ENCODE measurements around the gene MYH9. TPM values are rescaled to one million over a fixed set of nuclear protein-coding genes. Genes with fewer than 3 reads are reported as not detected.

The MYH9 gene
- polyA plus RNA-seq, 1 of the 3 experiments (the other 2 are of a cell fraction): 303 TPM

- H3K9me2 ChIP-seq: no peaks in the 10 kb centered on the region
- peaks cover 0 to 22% of the 10 kb centered on the region in 2 experiments; a peak in 2 of 4 replicates for H3K4me1 ChIP-seq (ENCODE audit: control insufficient read depth in 1 of 2, insufficient read depth in 2 of 2, low read depth in 1 of 2, low read length in 1 of 2)
- peaks cover 99% of the 10 kb centered on the region for H3K79me2 ChIP-seq (ENCODE audit: insufficient read depth)
- no peak for TF ChIP-seq NFIC (IDR thresholded peaks at IDR 0.05; ENCODE audit: borderline replicate concordance)
- TF ChIP-seq SIN3A (IDR thresholded peaks at IDR 0.05; ENCODE audit: borderline replicate concordance, low read depth, low read length): no peak
- TF ChIP-seq USF2 (IDR thresholded peaks at IDR 0.05; ENCODE audit: borderline replicate concordance, low read depth, low read length): no peak
- no peak for TF ChIP-seq TAF1 (IDR thresholded peaks at IDR 0.05; ENCODE audit: borderline replicate concordance, low read depth, low read length)
- TF ChIP-seq, protein P1, sequence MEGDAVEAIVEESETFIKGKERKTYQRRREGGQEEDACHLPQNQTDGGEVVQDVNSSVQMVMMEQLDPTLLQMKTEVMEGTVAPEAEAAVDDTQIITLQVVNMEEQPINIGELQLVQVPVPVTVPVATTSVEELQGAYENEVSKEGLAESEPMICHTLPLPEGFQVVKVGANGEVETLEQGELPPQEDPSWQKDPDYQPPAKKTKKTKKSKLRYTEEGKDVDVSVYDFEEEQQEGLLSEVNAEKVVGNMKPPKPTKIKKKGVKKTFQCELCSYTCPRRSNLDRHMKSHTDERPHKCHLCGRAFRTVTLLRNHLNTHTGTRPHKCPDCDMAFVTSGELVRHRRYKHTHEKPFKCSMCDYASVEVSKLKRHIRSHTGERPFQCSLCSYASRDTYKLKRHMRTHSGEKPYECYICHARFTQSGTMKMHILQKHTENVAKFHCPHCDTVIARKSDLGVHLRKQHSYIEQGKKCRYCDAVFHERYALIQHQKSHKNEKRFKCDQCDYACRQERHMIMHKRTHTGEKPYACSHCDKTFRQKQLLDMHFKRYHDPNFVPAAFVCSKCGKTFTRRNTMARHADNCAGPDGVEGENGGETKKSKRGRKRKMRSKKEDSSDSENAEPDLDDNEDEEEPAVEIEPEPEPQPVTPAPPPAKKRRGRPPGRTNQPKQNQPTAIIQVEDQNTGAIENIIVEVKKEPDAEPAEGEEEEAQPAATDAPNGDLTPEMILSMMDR (IDR thresholded peaks at IDR 0.05): no peak
- no peak for TF ChIP-seq POLR2AphosphoS5 (IDR thresholded peaks at IDR 0.05; ENCODE audit: low read depth, low read length)
- no peak for TF ChIP-seq REST (IDR thresholded peaks at IDR 0.05; ENCODE audit: low read depth, low read length)
- TF ChIP-seq, protein P2, sequence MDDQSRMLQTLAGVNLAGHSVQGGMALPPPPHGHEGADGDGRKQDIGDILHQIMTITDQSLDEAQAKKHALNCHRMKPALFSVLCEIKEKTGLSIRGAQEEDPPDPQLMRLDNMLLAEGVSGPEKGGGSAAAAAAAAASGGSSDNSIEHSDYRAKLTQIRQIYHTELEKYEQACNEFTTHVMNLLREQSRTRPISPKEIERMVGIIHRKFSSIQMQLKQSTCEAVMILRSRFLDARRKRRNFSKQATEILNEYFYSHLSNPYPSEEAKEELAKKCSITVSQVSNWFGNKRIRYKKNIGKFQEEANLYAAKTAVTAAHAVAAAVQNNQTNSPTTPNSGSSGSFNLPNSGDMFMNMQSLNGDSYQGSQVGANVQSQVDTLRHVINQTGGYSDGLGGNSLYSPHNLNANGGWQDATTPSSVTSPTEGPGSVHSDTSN (IDR thresholded peaks at IDR 0.05): no peak
- no peak for TF ChIP-seq GATA2 (CRISPR knock-in tag; IDR thresholded peaks at IDR 0.05)
- TF ChIP-seq EP300 (IDR thresholded peaks at IDR 0.05; ENCODE audit: borderline replicate concordance in 1 of 2, low read depth in 1 of 2, low read length in 1 of 2): no peak
- no peak for TF ChIP-seq NRF1 (IDR thresholded peaks at IDR 0.05; ENCODE audit: low read depth, low read length)
- TF ChIP-seq RAD21 (IDR thresholded peaks at IDR 0.05; ENCODE audit: low read length): no peak
- no peak for TF ChIP-seq SMC3 (IDR thresholded peaks at IDR 0.05; ENCODE audit: low read depth, low read length)
- no peak for TF ChIP-seq ELF1 (IDR thresholded peaks at IDR 0.05)
- no peak for TF ChIP-seq EZH2phosphoT487 (IDR thresholded peaks at IDR 0.05; ENCODE audit: borderline replicate concordance, low read depth)
- no peak for TF ChIP-seq RCOR1 (IDR thresholded peaks at IDR 0.05; ENCODE audit: low read length)
- H3K9ac ChIP-seq: no peak overlapping the region
- H3K4me2 ChIP-seq: no peak overlapping the region
- CTCF ChIA-PET: interaction anchor here (0.9 to 2.3 kb wide), 3 partner anchors 10 to 42 kb away, joined by 4 to 7 read pairs (median 4); no protein-coding TSS in a partner anchor
- peaks cover 95% of the 10 kb centered on the region for H4K20me1 ChIP-seq (ENCODE audit: insufficient read depth)
- 97% methylated on average over 5 of the region's 5 CpGs for WGBS (ENCODE audit: low lambda C conversion rate)
- H3K27ac ChIP-seq (ENCODE audit: low read depth in 2 of 2, low read length in 1 of 2): peak overlapping the region in 1 of 2 experiments; percentile 98; a peak in 2 of 4 replicates
- H3K36me3 ChIP-seq (replicated peaks in 1 of 2; ENCODE audit: control insufficient read depth in 1 of 2, insufficient read depth in 2 of 2, low read length in 1 of 2): peaks cover 44 to 87% of the 10 kb centered on the region in 2 experiments
- no peak overlapping the region for H3K4me3 ChIP-seq (ENCODE audit: low read depth in 2 of 2, low read length in 1 of 2)
- H3K27me3 ChIP-seq (ENCODE audit: insufficient read depth): no peaks in the 10 kb centered on the region
- DNase-seq: no peak
- H2AFZ ChIP-seq (ENCODE audit: low read depth): no peak overlapping the region
- H3F3A ChIP-seq (replicated peaks; ENCODE audit: insufficient read depth): peaks cover 85% of the 10 kb centered on the region
- no peaks in the 10 kb centered on the region for H3K9me3 ChIP-seq
- POLR2A ChIA-PET: no interaction called here
Observed at GRCh38 chr22:36343070-36343719, 44.6 kb downstream of the MYH9 start.

Measured in SK-N-SH (cell line).